Smooth muscle cell of the brain vasculature (primary cell): ENCODE measurements around the gene PPP1R9B.

ENCODE experiments used
- DNase-seq: peaks from one replicate; pipeline ENCODE4 v3.0.0-alpha.2; 2012; ENCODE audit warnings: low read depth, low spot score

The PPP1R9B gene

GRCh38 chr17:50125420-50125997 lies 25.0 kb downstream of the PPP1R9B start:
- no peak for DNase-seq

GRCh38 chr17:50123649-50124349 lies 26.7 kb downstream of the PPP1R9B start:
- no peak for DNase-seq

GRCh38 chr17:50122945-50123344 lies 27.5 kb downstream of the PPP1R9B start:
- no peak for DNase-seq

- DNase-seq, result no peak
Observed at GRCh38 chr17:50120475-50121253, 29.8 kb downstream of the PPP1R9B start.

GRCh38 chr17:50118828-50119218 lies 31.7 kb downstream of the PPP1R9B start:
- no peak for DNase-seq

- no peak for DNase-seq
Observed at GRCh38 chr17:50118076-50118827, 32.2 kb downstream of the PPP1R9B start.

GRCh38 chr17:50117202-50118051 lies 33.0 kb downstream of the PPP1R9B start:
- DNase-seq, result no peak

GRCh38 chr17:50115756-50116155 lies 34.7 kb downstream of the PPP1R9B start:
- no peak for DNase-seq

- DNase-seq, result no peak
Observed at GRCh38 chr17:50114849-50115357, 35.6 kb downstream of the PPP1R9B start.

GRCh38 chr17:50114401-50114800 lies 36.1 kb downstream of the PPP1R9B start:
- no peak for DNase-seq

GRCh38 chr17:50113624-50114320 lies 36.7 kb downstream of the PPP1R9B start:
- DNase-seq, result no peak

GRCh38 chr17:50112694-50113093 lies 37.8 kb downstream of the PPP1R9B start:
- no peak for DNase-seq

GRCh38 chr17:50111673-50112655 lies 38.5 kb downstream of the PPP1R9B start:
- no peak for DNase-seq

- no peak for DNase-seq
Observed at GRCh38 chr17:50110591-50111349, 39.7 kb downstream of the PPP1R9B start.

GRCh38 chr17:50109785-50110184 lies 40.7 kb downstream of the PPP1R9B start:
- DNase-seq, result no peak

GRCh38 chr17:50109207-50109606 lies 41.3 kb downstream of the PPP1R9B start:
- DNase-seq, result no peak

- no peak for DNase-seq
Observed at GRCh38 chr17:50108556-50108955, 41.9 kb downstream of the PPP1R9B start.

- DNase-seq, result no peak
Observed at GRCh38 chr17:50107790-50108414, 42.6 kb downstream of the PPP1R9B start.
